Heart left ventricle (tissue), 16 donors: ENCODE data around the gene CEP44. TPM values are rescaled to one million over a fixed set of nuclear protein-coding genes. Genes with fewer than 3 reads are reported as not detected.

Experiments used
- ATAC-seq, 4 donors: fragments of 200-7000 bp; cut with Tn5 transposase; one replicate each; pipeline ENCODE4 v1.9.1; 2020 to 2022; ENCODE audit warnings: moderate library complexity in 4 of 4, mild to moderate bottlenecking in 3 of 4, moderate number of reproducible peaks in 1 of 4
- DNase-seq, 5 donors: peaks; one replicate each; pipeline ENCODE4 v3.0.0-alpha.2; 2020
- H3K27ac ChIP-seq, 12 donors: fragments of 200-600 bp; sonication (generic) in 4 of 12; one replicate each; pipeline versions ENCODE4 v1.5.0 to v1.8.0; 2016 to 2022; ENCODE audit warnings: mild to moderate bottlenecking in 2 of 12
- H3K27me3 ChIP-seq, 9 donors: fragments of 200-600 bp; sonication (generic) in 2 of 9; one replicate each; pipeline versions ENCODE4 v1.5.1 to v1.8.0; 2016 to 2022; ENCODE audit warnings: mild to moderate bottlenecking in 3 of 9
- H3K36me3 ChIP-seq, 9 donors: fragments of 200-600 bp; sonication (generic) in 2 of 9; one replicate each; pipeline versions ENCODE4 v1.5.0 to v1.8.0; 2018 to 2022; ENCODE audit warnings: mild to moderate bottlenecking in 2 of 9
- H3K4me1 ChIP-seq, 12 donors: fragments of 200-600 bp; sonication (generic) in 4 of 12; one replicate each; pipeline versions ENCODE4 v1.5.0 to v1.8.0; 2016 to 2022; ENCODE audit warnings: mild to moderate bottlenecking in 3 of 12
- H3K4me3 ChIP-seq, 12 donors: fragments of 200-600 bp; sonication (generic) in 4 of 12; one replicate each; pipeline versions ENCODE4 v1.5.0 to v1.8.0; 2017 to 2022; ENCODE audit warnings: mild to moderate bottlenecking in 9 of 12, moderate library complexity in 4 of 12
- H3K9me3 ChIP-seq, 12 donors: fragments of 200-600 bp; sonication (generic) in 4 of 12; one replicate each; pipeline versions ENCODE4 v1.5.0 to v1.8.0; 2016 to 2022; ENCODE audit warnings: mild to moderate bottlenecking in 1 of 12
- POLR2A ChIP-seq, 2 donors: fragments of 450-650 bp; IDR thresholded peaks; one replicate each; pipeline ENCODE4 v1.6.1; 2017; ENCODE audit warnings: antibody characterized with exemption in 2 of 2, mild to moderate bottlenecking in 2 of 2, moderate library complexity in 2 of 2
- WGBS, 4 donors: extraction: QIAGEN DNeasy Blood & Tissue Kit in 2 of 4; methylation state at CpG; one replicate each; pipeline versions ENCODE4 v1.1.5 to v1.1.7; 2013 to 2018; 5-methylcytosine and 5-hydroxymethylcytosine counted together
- intact Hi-C, 10 donors: fragments of 100-400 bp; cut with DNase I; formaldehyde crosslinking; loops; one replicate each; pipeline versions ENCODE4 v1.11.1 to v1.14.2; 2022
- polyA plus RNA-seq, 2 donors: library from polyadenylated mRNA; stranded (reverse); fragments of 200-250 nt; gene quantifications; one replicate each; pipeline ENCODE4 v1.2.3, GENCODE V29; 2013
- total RNA-seq, 9 donors: library from RNA; depleted of rRNA in 2 of 9; stranded (reverse); fragments of >200 nt in 2 of 9; fragmentation: NEBNext Ultra II Directional in 3 of 9; extraction: Animal tissue kit (Norgen Biotek cat#: 25700) in 3 of 9; gene quantifications; one replicate each; pipeline versions ENCODE4 v1.1.0 to v1.2.4, GENCODE V29; 2016 to 2023
- TF ChIP-seq, protein P1 (sequence below), 12 donors: fragments of 200-600 bp; sonication (generic) in 4 of 12; IDR thresholded peaks; one replicate each; pipeline versions ENCODE4 v1.5.0 to v1.8.0; 2018 to 2022; ENCODE audit warnings: antibody characterized with exemption in 12 of 12, mild to moderate bottlenecking in 5 of 12
- donor health status: ischemic (EF 13 %, LVEDD 7.1; RV severe dilation, severe dysfunction).
- donor health status: healthy with polysubstance abuse.
- donor health status: DM: no; HTN: yes; CAD: no.
- donor health status: DM: no; HTN: no; CAD: no.
- donor health status: ischemic (EF 25% LVEDD 6.9; RV normal size, moderate dysfunction).
- donor health status: ischemic (EF 25% LVEDD 5.7; RV mildly dilated, moderate dysfunction).
- donor health status: healthy.
- donor health status: DM: yes; HTN: yes; CAD: no.
- donor health status: ischemic (EF 35%, LVEDD 5.7; RV mildly dilated, moderate dysfunction).
- donor health status: nonischemic (EF 11% LVEDD 7.7; RV severe dilation, severe dysfunction).
- donor health status: DM: yes; HTN: yes; CAD: no.
- donor health status: PGD.
- donor health status: ischemic (EF 29% LVEDD 5.4; RV normal size, mild dysfunction).
- donor health status: nonischemic (EF 23%, LVEDD 6.1; RV moderate dilation, normal function).

Gene CEP44
- total and polyA plus RNA-seq, 11 donors, result 5.2 to 17.6 (median 9.6) TPM

DNA sequence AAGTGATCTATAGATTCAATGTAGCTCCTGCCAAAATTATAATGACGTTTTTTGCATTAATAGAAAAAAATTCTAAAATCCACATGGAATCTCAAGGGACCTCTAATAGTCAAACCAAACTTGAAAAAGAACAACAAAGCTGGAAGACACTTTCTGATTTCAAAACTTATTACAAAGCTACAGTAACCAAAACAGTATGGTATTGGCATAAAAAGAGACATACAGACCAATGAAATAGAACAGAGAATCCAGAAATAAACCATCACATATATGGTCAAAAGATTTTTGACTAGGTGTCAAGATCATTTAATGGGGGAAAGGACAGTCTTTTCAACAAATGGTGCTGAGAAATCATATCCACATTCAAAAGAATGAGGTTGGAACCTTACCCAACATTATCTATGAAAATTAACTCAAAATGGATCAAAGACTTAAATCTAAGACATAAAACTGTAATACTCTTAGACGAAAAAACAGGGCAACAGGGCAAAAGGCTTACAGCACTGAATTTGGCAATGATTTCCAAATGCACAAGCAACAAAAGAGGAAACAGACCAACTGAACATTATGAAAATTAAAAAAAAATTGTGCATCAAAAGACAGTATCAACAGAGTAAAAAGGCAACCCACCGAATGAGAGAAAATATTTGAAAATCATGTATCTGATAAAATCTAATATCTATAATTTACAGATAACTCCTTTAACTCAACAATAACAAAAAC lies 4.1 kb upstream of the CEP44 start:
- WGBS, 4 donors, result 86 to 93% (median 90%) methylated on average over 3 of the region's 3 CpGs
- no peak for ATAC-seq
- intact Hi-C loops, result no loop called here

DNA sequence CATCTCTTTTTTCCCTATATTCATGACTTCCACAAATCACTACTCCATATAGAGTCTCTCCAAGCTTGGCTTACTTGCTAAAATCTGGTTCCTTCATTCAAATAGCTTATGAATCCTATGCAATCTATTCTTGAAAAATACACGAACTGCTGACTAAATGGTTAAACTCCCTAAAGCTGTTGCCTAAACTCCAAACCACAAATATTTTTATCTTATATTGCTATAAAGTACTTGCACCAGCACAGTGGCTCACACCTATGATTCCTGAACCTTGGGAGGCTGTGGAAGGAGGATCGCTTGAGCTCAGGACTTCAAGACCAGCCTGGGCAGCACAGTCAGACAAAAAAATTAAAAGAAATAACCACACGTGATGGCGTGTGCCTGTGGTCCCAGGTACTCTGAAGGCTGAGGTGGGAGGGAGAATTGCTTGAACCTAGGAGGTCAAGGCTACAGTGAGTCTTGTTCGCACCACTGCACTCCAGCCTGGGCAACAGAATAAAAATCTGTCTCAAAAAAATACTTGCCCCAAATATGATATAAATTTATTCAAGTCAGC lies 2.5 kb upstream of the CEP44 start:
- Histone ChIP-seq H3K4me3 (no peak overlapping the region), H3K9me3 (peaks cover 0 to 8% (median 0%) of the 10 kb centered on the region in 12 donors), H3K4me1 (peaks cover 0 to 47% (median 32%) of the 10 kb centered on the region in 12 donors), H3K36me3 (no peaks in the 10 kb centered on the region), H3K27ac (no peak overlapping the region), H3K27me3 (no peaks in the 10 kb centered on the region)
- no peak for ATAC-seq
- intact Hi-C loops, result no loop called here
- 77 to 83% (median 81%) methylated on average over 5 of the region's 5 CpGs for WGBS, 4 donors
- no peak for DNase-seq
- TF ChIP-seq, protein P1, sequence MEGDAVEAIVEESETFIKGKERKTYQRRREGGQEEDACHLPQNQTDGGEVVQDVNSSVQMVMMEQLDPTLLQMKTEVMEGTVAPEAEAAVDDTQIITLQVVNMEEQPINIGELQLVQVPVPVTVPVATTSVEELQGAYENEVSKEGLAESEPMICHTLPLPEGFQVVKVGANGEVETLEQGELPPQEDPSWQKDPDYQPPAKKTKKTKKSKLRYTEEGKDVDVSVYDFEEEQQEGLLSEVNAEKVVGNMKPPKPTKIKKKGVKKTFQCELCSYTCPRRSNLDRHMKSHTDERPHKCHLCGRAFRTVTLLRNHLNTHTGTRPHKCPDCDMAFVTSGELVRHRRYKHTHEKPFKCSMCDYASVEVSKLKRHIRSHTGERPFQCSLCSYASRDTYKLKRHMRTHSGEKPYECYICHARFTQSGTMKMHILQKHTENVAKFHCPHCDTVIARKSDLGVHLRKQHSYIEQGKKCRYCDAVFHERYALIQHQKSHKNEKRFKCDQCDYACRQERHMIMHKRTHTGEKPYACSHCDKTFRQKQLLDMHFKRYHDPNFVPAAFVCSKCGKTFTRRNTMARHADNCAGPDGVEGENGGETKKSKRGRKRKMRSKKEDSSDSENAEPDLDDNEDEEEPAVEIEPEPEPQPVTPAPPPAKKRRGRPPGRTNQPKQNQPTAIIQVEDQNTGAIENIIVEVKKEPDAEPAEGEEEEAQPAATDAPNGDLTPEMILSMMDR (IDR thresholded peaks at IDR 0.05), result no peak
- TF ChIP-seq POLR2A (IDR thresholded peaks at IDR 0.05), result no peak

More for the DNA sequence above, 4.1 kb upstream of the CEP44 start:
- H3K27me3 ChIP-seq, result no peaks in the 10 kb centered on the region
- H3K27ac ChIP-seq, result no peak overlapping the region
- DNase-seq, result no peak
- H3K36me3 ChIP-seq, result no peaks in the 10 kb centered on the region
- peaks cover 0 to 8% (median 0%) of the 10 kb centered on the region in 12 donors for H3K9me3 ChIP-seq
- no peak for TF ChIP-seq POLR2A (IDR thresholded peaks at IDR 0.05)
- TF ChIP-seq, protein P1 (IDR thresholded peaks at IDR 0.05), result no peak
- H3K4me1 ChIP-seq, result peaks cover 0 to 39% (median 22%) of the 10 kb centered on the region in 12 donors
- H3K4me3 ChIP-seq, result no peak overlapping the region

DNA sequence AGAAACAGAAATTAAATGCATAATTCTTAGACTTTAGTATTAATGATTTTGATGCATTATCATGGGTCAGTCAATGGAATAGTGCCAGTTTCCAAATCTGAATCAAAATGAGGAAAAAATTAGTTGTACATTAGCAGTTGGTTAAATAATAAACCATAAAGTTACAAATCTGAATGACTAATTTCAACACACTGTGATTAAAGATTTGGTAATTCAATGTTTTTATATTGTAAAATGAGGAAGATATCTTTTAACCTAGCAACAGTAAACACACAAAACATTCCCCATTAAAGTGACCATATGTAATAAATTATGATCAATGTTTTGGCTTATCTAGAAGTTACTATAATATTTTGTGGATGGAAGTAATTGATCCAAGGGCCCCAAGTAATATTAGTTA lies 1.8 kb upstream of the CEP44 start:
- no peak for DNase-seq
- TF ChIP-seq POLR2A (IDR thresholded peaks at IDR 0.05), result no peak
- TF ChIP-seq, protein P1 (IDR thresholded peaks at IDR 0.05), result no peak
- intact Hi-C loops, result no loop called here
- Histone ChIP-seq H3K36me3 (no peaks in the 10 kb centered on the region), H3K27me3 (no peaks in the 10 kb centered on the region), H3K4me1 (peaks cover 0 to 47% (median 32%) of the 10 kb centered on the region in 12 donors), H3K4me3 (peak overlapping the region in 7 of 12 donors; percentile 71 to 92 (median 76)), H3K27ac (no peak overlapping the region), H3K9me3 (peaks cover 0 to 8% (median 0%) of the 10 kb centered on the region in 12 donors)
- ATAC-seq, result no peak

DNA sequence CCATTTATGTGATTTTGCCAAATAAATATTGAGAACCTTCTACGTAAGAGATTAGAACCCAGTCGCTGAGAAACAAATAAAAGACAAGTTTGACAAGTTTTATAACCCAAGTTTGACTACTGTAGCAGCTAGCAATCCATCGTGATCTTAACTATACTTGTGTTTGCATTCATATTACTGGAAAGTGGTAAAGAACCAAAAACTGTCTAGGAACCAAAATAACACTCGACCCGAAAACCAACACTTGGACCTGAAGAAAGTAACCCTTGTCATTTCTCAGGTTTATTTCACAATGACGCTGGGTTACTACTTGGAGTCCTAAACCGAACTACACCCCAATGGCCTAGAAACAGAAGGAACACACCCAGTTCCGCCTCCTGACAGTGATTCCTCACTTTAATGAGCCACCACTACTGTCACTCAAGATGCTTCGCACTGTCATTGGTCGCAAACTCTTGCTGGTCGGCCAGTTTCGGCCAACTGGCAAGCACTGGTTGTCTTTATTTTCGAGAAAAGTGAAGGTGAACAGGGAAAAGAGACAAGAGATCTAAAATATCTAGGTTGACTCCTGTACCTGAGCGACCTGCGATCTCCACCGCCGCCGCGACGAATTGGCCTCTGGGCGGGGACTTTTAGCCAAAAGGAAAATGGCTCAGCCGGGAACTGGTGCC lies 740 bp upstream of the CEP44 start:
- Histone ChIP-seq H3K27me3 (no peaks in the 10 kb centered on the region), H3K4me3 (peak overlapping the region; percentile 40 to 94 (median 74)), H3K36me3 (no peaks in the 10 kb centered on the region), H3K4me1 (peaks cover 0 to 47% (median 31%) of the 10 kb centered on the region in 12 donors), H3K9me3 (peaks cover 0 to 8% (median 0%) of the 10 kb centered on the region in 12 donors), H3K27ac (peak overlapping the region; percentile 93 to 99 (median 96))
- DNase-seq, result peak; percentile 74 to 85 (median 84)
- ATAC-seq, result peak; percentile 94 to 99 (median 98)
- intact Hi-C loops, result no loop called here
- TF ChIP-seq, protein P1 (IDR thresholded peaks at IDR 0.05), result no peak
- no peak for TF ChIP-seq POLR2A (IDR thresholded peaks at IDR 0.05)
- 0 to 1% (median 1%) methylated on average over 22 of the region's 22 CpGs for WGBS, 4 donors
